Calu3 (cell line): ENCODE data around the gene ZNF485. TPM values are rescaled to one million over a fixed set of nuclear protein-coding genes. Genes with fewer than 3 reads are reported as not detected.

ENCODE experiments used
- BruUV-seq: library from RNA; stranded (reverse); fragments of 400-500 nt; replicated peaks from 2 replicates; lab custom pipeline; 2021; lab: Mats Ljungman, UMichigan
- CTCF ChIA-PET: fragments of 300-600 bp; sonication (Branson Sonifier 250); formaldehyde crosslinking; loops from one replicate; lab custom pipeline; 2022; ENCODE audit warnings: antibody characterized with exemption; lab: Charles Lee
- DNase-seq: peaks from one replicate; pipeline ENCODE4 v3.0.0; 2022
- H3K27ac Mint-ChIP-seq: one replicate; pipeline ENCODE4 v1.8.0; 2022; ENCODE audit warnings: mixed read lengths; ENCODE audit not compliant: unreplicated experiment
- H3K27me3 Mint-ChIP-seq: one replicate; pipeline ENCODE4 v1.8.0; 2022; ENCODE audit warnings: mixed read lengths; ENCODE audit not compliant: unreplicated experiment
- H3K36me3 Mint-ChIP-seq: one replicate; pipeline ENCODE4 v1.8.0; 2022; ENCODE audit warnings: mild to moderate bottlenecking, moderate library complexity, mixed read lengths; ENCODE audit not compliant: insufficient read depth, unreplicated experiment
- H3K4me1 Mint-ChIP-seq: one replicate; pipeline ENCODE4 v1.8.0; 2022; ENCODE audit warnings: mild to moderate bottlenecking, low read depth, mixed read lengths; ENCODE audit not compliant: unreplicated experiment
- H3K4me3 Mint-ChIP-seq: one replicate; pipeline ENCODE4 v1.8.0; 2022; ENCODE audit warnings: mild to moderate bottlenecking, low read depth, moderate library complexity, mixed read lengths; ENCODE audit not compliant: unreplicated experiment
- H3K9me3 Mint-ChIP-seq: one replicate; pipeline ENCODE4 v1.8.0; 2022; ENCODE audit warnings: low read depth, mixed read lengths; ENCODE audit not compliant: unreplicated experiment
- CTCF ChIP-seq: fragments of 200-600 bp; IDR thresholded peaks from one replicate; pipeline ENCODE4 v1.8.0; 2022; ENCODE audit warnings: antibody characterized with exemption; ENCODE audit not compliant: unreplicated experiment
- intact Hi-C: fragments of 100-400 bp; cut with micrococcal nuclease; formaldehyde crosslinking; loops from one replicate; pipeline ENCODE4 v1.10.0; 2022; ENCODE audit not compliant: unreplicated experiment
- total RNA-seq: library from RNA; stranded (reverse); gene quantifications from 2 replicates; pipeline ENCODE4 v1.2.3, GENCODE V29; 2022

The ZNF485 gene
- total RNA-seq, 1 experiment from 2014 or later = 6.7 TPM

GRCh38 chr10:43658227-43658626 lies 52.0 kb downstream of the ZNF485 start:
- H3K27me3 Mint-ChIP-seq = peaks cover 25% of the 10 kb centered on the region
- CTCF ChIA-PET = interaction anchor here (0.6 kb wide), 1 partner anchor 13 kb away, joined by 3 read pairs; no protein-coding TSS in a partner anchor
- BruUV-seq = no TSS peak
- no peak overlapping the region for H3K4me3 Mint-ChIP-seq
- peaks cover 8% of the 10 kb centered on the region for H3K4me1 Mint-ChIP-seq
- no peaks in the 10 kb centered on the region for H3K36me3 Mint-ChIP-seq
- H3K27ac Mint-ChIP-seq = no peak overlapping the region
- no peak for TF ChIP-seq CTCF
- DNase-seq = no peak
- intact Hi-C loops = no loop called here
- peaks cover 9% of the 10 kb centered on the region for H3K9me3 Mint-ChIP-seq

GRCh38 chr10:43665054-43665453 lies 58.8 kb downstream of the ZNF485 start:
- no peak for TF ChIP-seq CTCF
- CTCF ChIA-PET = no interaction called here
- no TSS peak for BruUV-seq
- Mint-ChIP-seq H3K27me3 (peaks cover 43% of the 10 kb centered on the region), H3K4me3 (no peak overlapping the region), H3K36me3 (no peaks in the 10 kb centered on the region), H3K27ac (no peak overlapping the region), H3K9me3 (peaks cover 2% of the 10 kb centered on the region), H3K4me1 (no peaks in the 10 kb centered on the region)
- DNase-seq = no peak
- intact Hi-C loops = no loop called here

GRCh38 chr10:43666552-43666951 lies 60.3 kb downstream of the ZNF485 start:
- no peak for DNase-seq
- no peak overlapping the region for H3K4me3 Mint-ChIP-seq
- no peak for TF ChIP-seq CTCF
- no peaks in the 10 kb centered on the region for H3K36me3 Mint-ChIP-seq
- peaks cover 2% of the 10 kb centered on the region for H3K9me3 Mint-ChIP-seq
- no TSS peak for BruUV-seq
- no peak overlapping the region for H3K27ac Mint-ChIP-seq
- intact Hi-C loops = no loop called here
- no peaks in the 10 kb centered on the region for H3K4me1 Mint-ChIP-seq
- peaks cover 55% of the 10 kb centered on the region for H3K27me3 Mint-ChIP-seq
- CTCF ChIA-PET = no interaction called here

- no peaks in the 10 kb centered on the region for H3K4me1 Mint-ChIP-seq
- H3K9me3 Mint-ChIP-seq = no peaks in the 10 kb centered on the region
- CTCF ChIA-PET = no interaction called here
- H3K36me3 Mint-ChIP-seq = no peaks in the 10 kb centered on the region
- H3K27ac Mint-ChIP-seq = no peak overlapping the region
- TF ChIP-seq CTCF = no peak
- no TSS peak for BruUV-seq
- H3K27me3 Mint-ChIP-seq = peaks cover 62% of the 10 kb centered on the region
- intact Hi-C loops = no loop called here
- DNase-seq = no peak
- H3K4me3 Mint-ChIP-seq = no peak overlapping the region
These were observed 61.1 kb downstream of the ZNF485 start for GRCh38 chr10:43667317-43667731.

Other genes with a start within 250 kb of the ZNF485 start
- gene FXYD4, start 234.8 kb upstream of the ZNF485 start, total RNA-seq = not detected in 2 replicates
- gene HNRNPF, start 197.3 kb upstream of the ZNF485 start, total RNA-seq = 256 and 275 TPM in 2 replicates
- 2.5 and 3.4 TPM in 2 replicates for gene ZNF487, start 169.3 kb upstream of the ZNF485 start, total RNA-seq
- 10.8 and 10.9 TPM in 2 replicates for gene ZNF239, start 31.8 kb upstream of the ZNF485 start, total RNA-seq
- gene ZNF32, start 42.4 kb downstream of the ZNF485 start, total RNA-seq = 17.1 and 17.8 TPM in 2 replicates